Epithelial cell of proximal tubule (primary cell): ENCODE data around the gene CITED2. TPM values are rescaled to one million over a fixed set of nuclear protein-coding genes. Genes with fewer than 3 reads are reported as not detected.

ENCODE experiments used
- DNase-seq: peaks from one replicate; pipeline ENCODE4 v3.0.0-alpha.2; 2011; ENCODE audit warnings: low read depth
- H3K4me3 ChIP-seq: 2 replicates; pipeline ENCODE4 v1.5.1; 2011; ENCODE audit warnings: low read depth, mild to moderate bottlenecking, low read length
- total RNA-seq: library from RNA; depleted of rRNA; stranded (reverse); fragments of >200 nt; gene quantifications from 2 replicates; pipeline ENCODE4 v1.2.3, GENCODE V29; 2015
- TF ChIP-seq, protein P1 (sequence below): conservative IDR thresholded peaks from 2 replicates; pipeline ENCODE4 v1.5.1; 2012; ENCODE audit warnings: low read depth, mild to moderate bottlenecking, low read length

Gene CITED2
- total RNA-seq, 1 donor from 2014 or later: 56.1 TPM

DNA sequence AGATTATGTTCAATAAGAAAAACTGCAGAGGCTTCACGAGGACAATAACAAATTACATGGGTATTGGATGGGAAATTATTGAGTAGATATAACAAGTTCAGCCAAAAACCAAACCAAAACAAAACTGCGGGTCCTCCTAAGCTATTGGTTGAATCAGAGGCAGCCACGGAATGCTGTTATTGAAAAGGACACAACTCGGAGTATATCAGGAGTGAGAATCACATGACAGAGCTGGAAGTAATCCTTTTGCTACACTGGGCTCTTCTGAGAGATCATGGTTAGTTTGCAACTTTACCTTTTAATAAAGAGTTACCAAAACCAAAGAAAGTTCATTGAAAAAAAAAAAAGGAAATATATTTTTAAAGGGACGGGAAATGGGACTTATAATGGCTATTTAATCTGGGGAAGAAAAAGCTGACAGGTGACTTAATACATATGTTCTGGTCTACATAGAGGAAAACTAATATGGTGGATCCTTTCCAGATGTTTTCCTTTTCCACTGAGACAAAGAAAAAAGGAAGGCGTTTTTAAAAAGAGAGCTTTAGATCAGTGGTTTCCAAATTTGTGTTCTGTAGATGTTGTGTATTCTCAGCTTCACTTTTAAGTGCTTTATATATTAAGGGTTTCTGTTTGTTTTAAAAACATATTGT is 6.9 kb upstream of the CITED2 start:
- DNase-seq: no peak
- no peak overlapping the region for H3K4me3 ChIP-seq
- TF ChIP-seq, protein P1, sequence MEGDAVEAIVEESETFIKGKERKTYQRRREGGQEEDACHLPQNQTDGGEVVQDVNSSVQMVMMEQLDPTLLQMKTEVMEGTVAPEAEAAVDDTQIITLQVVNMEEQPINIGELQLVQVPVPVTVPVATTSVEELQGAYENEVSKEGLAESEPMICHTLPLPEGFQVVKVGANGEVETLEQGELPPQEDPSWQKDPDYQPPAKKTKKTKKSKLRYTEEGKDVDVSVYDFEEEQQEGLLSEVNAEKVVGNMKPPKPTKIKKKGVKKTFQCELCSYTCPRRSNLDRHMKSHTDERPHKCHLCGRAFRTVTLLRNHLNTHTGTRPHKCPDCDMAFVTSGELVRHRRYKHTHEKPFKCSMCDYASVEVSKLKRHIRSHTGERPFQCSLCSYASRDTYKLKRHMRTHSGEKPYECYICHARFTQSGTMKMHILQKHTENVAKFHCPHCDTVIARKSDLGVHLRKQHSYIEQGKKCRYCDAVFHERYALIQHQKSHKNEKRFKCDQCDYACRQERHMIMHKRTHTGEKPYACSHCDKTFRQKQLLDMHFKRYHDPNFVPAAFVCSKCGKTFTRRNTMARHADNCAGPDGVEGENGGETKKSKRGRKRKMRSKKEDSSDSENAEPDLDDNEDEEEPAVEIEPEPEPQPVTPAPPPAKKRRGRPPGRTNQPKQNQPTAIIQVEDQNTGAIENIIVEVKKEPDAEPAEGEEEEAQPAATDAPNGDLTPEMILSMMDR: no peak

DNA sequence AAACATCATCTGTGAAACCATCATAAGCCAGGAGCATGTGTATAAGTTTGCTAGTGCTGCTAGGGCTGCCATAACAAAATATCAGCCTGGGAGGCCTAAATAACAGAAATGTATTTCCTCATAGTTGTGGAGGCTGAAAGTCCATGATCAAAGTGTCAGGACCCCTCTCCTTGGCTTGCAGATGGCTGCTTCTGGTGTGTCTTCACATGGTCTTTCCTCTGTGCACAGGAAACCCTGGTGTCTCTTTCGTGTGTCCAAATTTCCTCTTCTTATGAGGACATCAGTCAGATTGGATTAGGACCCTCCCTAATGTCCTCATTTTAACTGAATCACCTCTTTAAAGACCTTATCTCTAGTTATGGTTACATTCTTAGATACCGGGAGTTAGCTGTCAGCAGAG is 6.2 kb upstream of the CITED2 start:
- no peak overlapping the region for H3K4me3 ChIP-seq
- DNase-seq: no peak
- TF ChIP-seq, protein P1: no peak

DNA sequence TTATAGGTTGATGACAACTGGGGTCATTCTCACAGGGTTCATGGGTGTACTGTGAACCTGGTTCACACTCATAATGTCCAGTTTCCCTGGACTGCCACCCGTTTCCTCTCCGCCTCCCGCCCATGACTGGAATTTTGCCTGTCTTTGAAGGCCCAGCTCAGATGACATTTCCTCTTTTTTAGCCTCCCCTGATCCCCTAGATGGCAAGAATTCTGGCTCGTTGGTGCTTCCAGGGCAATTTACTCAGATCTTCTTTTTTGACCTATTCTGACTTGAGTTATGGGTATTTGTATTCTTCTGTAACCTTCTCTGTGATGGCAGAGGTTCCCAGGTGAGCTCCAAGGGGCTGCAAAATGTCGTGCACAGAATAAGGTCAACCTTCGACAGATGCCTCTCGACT is 5.7 kb upstream of the CITED2 start:
- H3K4me3 ChIP-seq: no peak overlapping the region
- TF ChIP-seq, protein P1: no peak
- DNase-seq: no peak

DNA sequence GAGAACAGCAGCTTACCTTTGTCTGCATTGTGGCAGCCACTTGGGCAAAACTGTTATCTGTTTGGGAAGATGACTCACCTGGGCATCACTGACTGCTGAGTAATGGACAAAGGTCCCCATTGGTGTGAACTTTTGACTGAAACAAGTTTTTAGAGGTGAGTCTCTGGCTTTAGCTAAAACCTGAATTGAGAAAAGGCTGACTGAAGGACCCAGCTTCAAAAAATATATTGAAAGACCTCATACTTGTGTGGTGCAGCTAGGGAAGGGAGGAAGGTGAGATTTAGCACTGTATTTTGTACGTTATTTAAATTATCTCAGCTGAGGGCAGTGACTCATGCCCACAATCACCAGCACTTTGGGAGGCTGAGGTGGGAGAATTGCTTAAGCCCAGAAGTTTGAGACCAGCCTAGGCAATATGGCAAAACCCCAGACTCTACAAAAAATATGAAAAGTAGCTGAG is 4.5 kb upstream of the CITED2 start:
- TF ChIP-seq, protein P1: no peak
- no peak overlapping the region for H3K4me3 ChIP-seq
- DNase-seq: no peak

DNA sequence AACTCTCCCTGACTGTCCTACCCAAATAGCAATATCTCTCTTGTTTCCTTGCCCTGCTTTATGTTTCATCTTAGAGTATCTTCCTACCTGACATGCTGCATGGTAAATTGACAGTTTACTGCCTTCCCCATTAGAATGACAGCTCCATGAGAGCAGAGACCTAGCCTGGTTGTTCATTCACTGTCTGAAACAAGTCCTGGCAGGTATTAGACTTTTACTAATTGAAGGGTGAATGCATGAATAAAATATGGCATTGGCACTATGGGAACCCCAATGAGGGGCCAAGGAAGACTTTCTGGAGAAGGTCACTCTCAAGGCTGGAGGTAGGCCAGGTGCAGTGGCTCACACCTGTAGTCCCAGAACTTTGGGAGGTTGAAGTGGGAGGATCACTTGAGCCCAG is 3.8 kb upstream of the CITED2 start:
- no peak for DNase-seq
- H3K4me3 ChIP-seq: no peak overlapping the region

DNA sequence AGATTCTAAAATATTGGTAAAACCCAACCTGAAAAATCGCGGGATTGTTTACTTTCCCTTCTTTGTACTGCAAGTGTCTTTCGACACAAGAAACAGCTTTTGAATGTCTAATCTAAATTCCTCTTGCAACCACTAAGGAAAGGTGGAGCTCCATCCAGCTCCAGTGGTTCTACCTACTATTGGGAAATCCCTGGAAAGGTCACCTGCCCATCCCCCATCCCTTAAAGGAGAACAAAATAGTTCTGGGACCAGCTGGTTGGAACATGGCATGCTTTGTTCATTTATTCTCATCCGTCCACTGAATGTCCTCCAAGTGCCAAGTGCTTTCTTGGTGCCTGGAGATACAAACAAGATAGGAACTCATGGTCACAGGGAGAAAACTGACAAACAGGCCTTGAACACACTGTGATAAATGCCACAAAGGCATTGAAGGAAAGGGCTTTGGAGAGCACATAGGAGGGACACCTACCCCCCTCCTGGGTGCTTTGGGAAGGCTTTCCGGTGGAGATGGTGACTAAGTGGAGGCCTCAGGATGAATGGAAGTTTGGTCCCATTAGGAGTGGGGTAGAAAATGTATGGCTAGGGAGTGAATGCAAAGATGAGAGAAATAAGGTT is 2.3 kb upstream of the CITED2 start:
- DNase-seq: peak; percentile 78
- TF ChIP-seq, protein P1: peak; percentile 38
- H3K4me3 ChIP-seq: peak overlapping the region; percentile 88

More for the DNA sequence above, 3.8 kb upstream of the CITED2 start:
- TF ChIP-seq, protein P1: no peak

DNA sequence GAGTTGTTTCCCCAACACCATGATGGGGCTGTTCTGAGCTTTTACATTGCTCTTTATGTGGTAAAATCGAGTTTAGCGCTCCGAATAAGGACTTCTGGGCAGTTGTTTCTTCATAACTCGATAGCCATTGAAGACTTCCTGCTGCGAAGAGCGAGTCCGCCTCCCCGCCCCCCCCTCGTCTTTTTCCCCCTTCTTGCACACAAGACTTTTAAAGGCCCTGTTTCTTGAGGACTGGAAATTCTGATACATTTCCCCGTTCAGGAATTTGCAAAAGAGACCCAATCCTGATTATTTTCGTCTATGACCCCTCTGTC is 1.5 kb upstream of the CITED2 start:
- H3K4me3 ChIP-seq: peak overlapping the region; percentile 88
- DNase-seq: no peak
- TF ChIP-seq, protein P1: no peak
